HEK293 (cell line): ENCODE results near the gene HEMGN.
"Not testable (repeated sequence)": the region's sequence is repeated elsewhere in the genome, so short reads cannot be mapped to it uniquely, and the experiment has no call there.

ENCODE experiments used
- CTCF ChIA-PET: fragments of 350-600 bp; formaldehyde crosslinking; extraction: SDS; loops from one replicate; lab custom pipeline; 2021; ENCODE audit warnings: antibody characterized with exemption; lab: Yijun Ruan, JAX
- POLR2A ChIA-PET: fragments of 300-600 bp; formaldehyde crosslinking; extraction: SDS; loops from one replicate; lab custom pipeline; 2020; ENCODE audit warnings: antibody characterized with exemption, inconsistent platforms; lab: Yijun Ruan, JAX
- H3K27ac ChIP-seq: fragments of 200-500 bp; sonication (Bioruptor generic); 2 replicates; pipeline ENCODE4 v1.5.1; 2014; ENCODE audit warnings: low read depth, low read length, control low read depth, inconsistent platforms; ENCODE audit errors: extremely low read depth
- H3K36me3 ChIP-seq, 2 experiments: fragments of 200-500 bp in 1 of 2; sonication (Bioruptor generic) in 1 of 2; 1 replicate in 1 of 2; 2 replicates in 1 of 2; pipeline ENCODE4 v1.5.1; 2014 to 2017; ENCODE audit warnings: inconsistent platforms in 2 of 2, low read length in 2 of 2; ENCODE audit not compliant: control insufficient read depth in 2 of 2, insufficient read depth in 1 of 2
- H3K4me1 ChIP-seq: fragments of 200-500 bp; sonication (Bioruptor generic); 2 replicates; pipeline ENCODE4 v1.5.1; 2014; ENCODE audit warnings: mild to moderate bottlenecking, low read length, inconsistent platforms; ENCODE audit not compliant: control insufficient read depth, insufficient read depth
- H3K4me3 ChIP-seq: 2 replicates; pipeline ENCODE4 v1.5.1; 2011; ENCODE audit warnings: low read depth, mild to moderate bottlenecking, control low read depth, low read length, moderate library complexity
- H3K9me3 ChIP-seq: fragments of 200-500 bp; sonication (Bioruptor generic); 2 replicates; pipeline ENCODE4 v1.5.1; 2014; ENCODE audit warnings: low read depth, low read length, inconsistent platforms; ENCODE audit not compliant: control insufficient read depth, insufficient read depth
- SETDB1 ChIP-seq: IDR thresholded peaks from one replicate; pipeline ENCODE4 v1.6.1; 2017; ENCODE audit warnings: mild to moderate bottlenecking, low read length, moderate library complexity, mixed read lengths; ENCODE audit not compliant: insufficient read length
- TSHZ1 ChIP-seq: fragments of 450-650 bp; formaldehyde crosslinking; IDR thresholded peaks from 2 replicates; pipeline ENCODE4 v1.5.1; 2016; ENCODE audit warnings: missing biosample characterization, missing genetic modification characterization, borderline replicate concordance
- ZNF132 ChIP-seq: fragments of 450-650 bp; formaldehyde crosslinking; IDR thresholded peaks from 2 replicates; pipeline ENCODE4 v1.5.1; 2017; ENCODE audit warnings: missing biosample characterization, missing genetic modification characterization, borderline replicate concordance
- ZNF19 ChIP-seq: fragments of 450-650 bp; formaldehyde crosslinking; IDR thresholded peaks from 2 replicates; pipeline ENCODE4; 2016; ENCODE audit warnings: missing biosample characterization, missing genetic modification characterization, low read depth
- ZNF23 ChIP-seq: fragments of 450-650 bp; formaldehyde crosslinking; IDR thresholded peaks from 2 replicates; pipeline ENCODE4 v1.5.1; 2016; ENCODE audit warnings: missing biosample characterization, missing genetic modification characterization, borderline replicate concordance
- ZNF24 ChIP-seq: fragments of 450-650 bp; formaldehyde crosslinking; IDR thresholded peaks from 2 replicates; pipeline ENCODE4 v1.5.1; 2016; ENCODE audit warnings: missing biosample characterization, missing genetic modification characterization
- ZNF423 ChIP-seq: fragments of 450-650 bp; formaldehyde crosslinking; IDR thresholded peaks from 2 replicates; pipeline ENCODE4 v1.5.1; 2016; ENCODE audit warnings: missing biosample characterization, missing genetic modification characterization
- ZNF433 ChIP-seq: fragments of 450-650 bp; formaldehyde crosslinking; IDR thresholded peaks from 2 replicates; pipeline ENCODE4 v1.5.1; 2016; ENCODE audit warnings: missing biosample characterization, missing genetic modification characterization, low read depth
- ZNF48 ChIP-seq: fragments of 450-650 bp; formaldehyde crosslinking; IDR thresholded peaks from 2 replicates; pipeline ENCODE4 v1.5.1; 2016; ENCODE audit warnings: missing biosample characterization, missing genetic modification characterization
- ZNF544 ChIP-seq: fragments of 450-650 bp; formaldehyde crosslinking; IDR thresholded peaks from 2 replicates; pipeline ENCODE4 v1.5.0; 2017; ENCODE audit warnings: missing biosample characterization, missing genetic modification characterization
- ZNF560 ChIP-seq: fragments of 450-650 bp; formaldehyde crosslinking; IDR thresholded peaks from 2 replicates; pipeline ENCODE4 v1.5.1; 2017; ENCODE audit warnings: missing biosample characterization, missing genetic modification characterization, borderline replicate concordance
- ZNF561 ChIP-seq: fragments of 450-650 bp; IDR thresholded peaks from 2 replicates; pipeline ENCODE4 v1.5.1; 2018; ENCODE audit warnings: missing biosample characterization, missing genetic modification characterization, borderline replicate concordance
- ZNF585B ChIP-seq: fragments of 450-650 bp; formaldehyde crosslinking; IDR thresholded peaks from 2 replicates; pipeline ENCODE4 v1.5.1; 2016; ENCODE audit warnings: missing biosample characterization, missing genetic modification characterization
- ZNF660 ChIP-seq: fragments of 450-650 bp; IDR thresholded peaks from 2 replicates; pipeline ENCODE4 v1.5.1; 2018; ENCODE audit warnings: missing biosample characterization, mild to moderate bottlenecking, missing genetic modification characterization
- ZNF677 ChIP-seq: fragments of 450-650 bp; IDR thresholded peaks from 2 replicates; pipeline ENCODE4 v1.5.0; 2018; ENCODE audit warnings: missing biosample characterization, mild to moderate bottlenecking, missing genetic modification characterization, moderate library complexity
- ZNF747 ChIP-seq: fragments of 450-650 bp; formaldehyde crosslinking; IDR thresholded peaks from 2 replicates; pipeline ENCODE4 v1.5.1; 2016; ENCODE audit warnings: missing biosample characterization, missing genetic modification characterization
- ZNF777 ChIP-seq: fragments of 450-650 bp; formaldehyde crosslinking; IDR thresholded peaks from 2 replicates; pipeline ENCODE4 v1.5.1; 2017; ENCODE audit warnings: missing biosample characterization, missing genetic modification characterization, borderline replicate concordance
- ZSCAN30 ChIP-seq: fragments of 450-650 bp; IDR thresholded peaks from 2 replicates; pipeline ENCODE4 v1.5.1; 2018; ENCODE audit warnings: missing biosample characterization, mild to moderate bottlenecking, missing genetic modification characterization, moderate library complexity
- ZSCAN5A ChIP-seq: fragments of 450-650 bp; formaldehyde crosslinking; IDR thresholded peaks from 2 replicates; pipeline ENCODE4 v1.5.1; 2016; ENCODE audit warnings: missing biosample characterization, missing genetic modification characterization
- TF ChIP-seq, protein P1 (sequence below): fragments of 450-650 bp; formaldehyde crosslinking; IDR thresholded peaks from 2 replicates; pipeline ENCODE4 v1.5.1; 2016; ENCODE audit warnings: missing biosample characterization, missing genetic modification characterization, borderline replicate concordance

HEMGN gene

DNA sequence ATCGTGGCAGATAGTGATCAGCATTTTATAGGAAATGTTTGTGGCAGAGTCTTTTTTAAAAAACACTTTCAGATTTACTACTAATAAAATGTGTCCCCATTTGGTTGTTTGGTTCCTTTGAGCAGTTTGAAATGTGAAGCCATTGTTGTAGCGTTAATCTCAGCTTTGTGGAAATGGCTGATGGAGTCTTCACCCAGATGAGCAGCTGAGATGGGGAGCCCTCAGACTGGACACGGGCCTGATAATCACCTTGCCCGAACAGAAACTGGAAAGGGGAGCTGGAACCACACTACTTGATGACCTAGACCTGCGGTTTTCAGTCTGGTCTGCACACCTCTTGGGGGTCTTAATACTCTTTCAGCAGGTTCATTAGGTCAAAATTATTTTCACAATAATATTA is 24.6 kb upstream of the HEMGN start (continued):
- TF ChIP-seq ZNF433 (tag by site-specific recombination) (no peak), SETDB1 (no peak), ZNF747 (tag by site-specific recombination) (no peak), TSHZ1 (tag by site-specific recombination) (no peak), ZNF677 (tag by site-specific recombination) (no peak), ZNF560 (tag by site-specific recombination) (no peak)

DNA sequence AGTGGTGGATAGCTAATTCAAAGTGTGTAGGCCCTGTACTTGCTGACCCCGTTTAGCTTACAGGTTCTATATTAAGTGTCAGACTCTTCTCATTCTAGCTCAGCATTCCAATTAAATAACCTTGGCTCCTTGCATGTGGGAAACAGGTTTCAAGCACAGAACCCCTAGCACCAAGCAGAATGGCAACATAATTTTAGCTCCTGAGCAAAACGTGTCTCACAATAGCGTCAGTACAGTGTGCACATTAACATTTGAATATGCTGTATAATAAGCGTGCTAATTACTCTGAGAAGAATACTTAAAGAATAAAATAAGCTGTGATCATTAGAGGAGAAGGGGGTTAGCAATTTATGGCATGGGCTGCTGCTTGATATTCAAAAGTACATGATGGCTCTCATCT is 24.2 kb upstream of the HEMGN start:
- Histone ChIP-seq H3K36me3 (no peaks in the 10 kb centered on the region), H3K4me3 (no peak overlapping the region), H3K27ac (no peak overlapping the region), H3K9me3 (no peaks in the 10 kb centered on the region), H3K4me1 (no peaks in the 10 kb centered on the region)
- POLR2A ChIA-PET, result no interaction called here
- CTCF ChIA-PET, result interaction anchor here (0.6 to 2.1 kb wide), 2 partner anchors 38 to 575 kb away, joined by 3 to 9 read pairs; no protein-coding TSS in a partner anchor
- TF ChIP-seq ZNF777 (tag by site-specific recombination) (no peak), ZNF23 (no peak), ZNF561 (tag by site-specific recombination) (no peak), ZNF132 (tag by site-specific recombination) (no peak), ZNF24 (no peak)

DNA sequence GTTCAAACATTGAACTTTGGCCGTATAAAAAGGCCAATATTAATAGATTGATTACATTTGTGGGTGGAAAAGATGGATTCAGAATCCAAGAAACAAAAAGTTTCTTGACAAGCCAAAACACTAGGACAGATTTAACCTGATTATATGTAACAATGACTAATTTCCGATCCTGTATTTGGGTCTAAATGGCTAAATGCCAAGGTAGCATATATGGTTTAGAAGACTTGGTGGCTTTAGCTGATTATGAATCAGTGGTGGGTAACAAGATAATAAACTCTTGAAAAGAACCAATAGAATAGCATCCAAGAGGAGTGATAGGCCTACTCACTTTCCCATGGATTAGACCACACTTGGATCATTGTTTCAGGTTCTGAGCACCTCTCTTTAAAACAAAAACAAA is 23.4 kb upstream of the HEMGN start:
- CTCF ChIA-PET, result interaction anchor here (0.6 to 2.1 kb wide), 5 partner anchors 38 to 576 kb away, joined by 3 to 9 read pairs (median 3); no protein-coding TSS in a partner anchor
- Histone ChIP-seq H3K4me1 (no peaks in the 10 kb centered on the region), H3K9me3 (no peaks in the 10 kb centered on the region), H3K4me3 (no peak overlapping the region), H3K27ac (no peak overlapping the region), H3K36me3 (no peaks in the 10 kb centered on the region)
- POLR2A ChIA-PET, result no interaction called here
- TF ChIP-seq ZNF48 (tag by site-specific recombination) (no peak), ZNF19 (tag by site-specific recombination) (no peak), ZNF660 (tag by site-specific recombination) (no peak), ZNF544 (tag by site-specific recombination) (no peak), ZSCAN30 (tag by site-specific recombination) (no peak), ZSCAN5A (tag by site-specific recombination) (no peak), ZNF585B (tag by site-specific recombination) (no peak), ZNF423 (tag by site-specific recombination) (no peak)
- TF ChIP-seq, protein P1, sequence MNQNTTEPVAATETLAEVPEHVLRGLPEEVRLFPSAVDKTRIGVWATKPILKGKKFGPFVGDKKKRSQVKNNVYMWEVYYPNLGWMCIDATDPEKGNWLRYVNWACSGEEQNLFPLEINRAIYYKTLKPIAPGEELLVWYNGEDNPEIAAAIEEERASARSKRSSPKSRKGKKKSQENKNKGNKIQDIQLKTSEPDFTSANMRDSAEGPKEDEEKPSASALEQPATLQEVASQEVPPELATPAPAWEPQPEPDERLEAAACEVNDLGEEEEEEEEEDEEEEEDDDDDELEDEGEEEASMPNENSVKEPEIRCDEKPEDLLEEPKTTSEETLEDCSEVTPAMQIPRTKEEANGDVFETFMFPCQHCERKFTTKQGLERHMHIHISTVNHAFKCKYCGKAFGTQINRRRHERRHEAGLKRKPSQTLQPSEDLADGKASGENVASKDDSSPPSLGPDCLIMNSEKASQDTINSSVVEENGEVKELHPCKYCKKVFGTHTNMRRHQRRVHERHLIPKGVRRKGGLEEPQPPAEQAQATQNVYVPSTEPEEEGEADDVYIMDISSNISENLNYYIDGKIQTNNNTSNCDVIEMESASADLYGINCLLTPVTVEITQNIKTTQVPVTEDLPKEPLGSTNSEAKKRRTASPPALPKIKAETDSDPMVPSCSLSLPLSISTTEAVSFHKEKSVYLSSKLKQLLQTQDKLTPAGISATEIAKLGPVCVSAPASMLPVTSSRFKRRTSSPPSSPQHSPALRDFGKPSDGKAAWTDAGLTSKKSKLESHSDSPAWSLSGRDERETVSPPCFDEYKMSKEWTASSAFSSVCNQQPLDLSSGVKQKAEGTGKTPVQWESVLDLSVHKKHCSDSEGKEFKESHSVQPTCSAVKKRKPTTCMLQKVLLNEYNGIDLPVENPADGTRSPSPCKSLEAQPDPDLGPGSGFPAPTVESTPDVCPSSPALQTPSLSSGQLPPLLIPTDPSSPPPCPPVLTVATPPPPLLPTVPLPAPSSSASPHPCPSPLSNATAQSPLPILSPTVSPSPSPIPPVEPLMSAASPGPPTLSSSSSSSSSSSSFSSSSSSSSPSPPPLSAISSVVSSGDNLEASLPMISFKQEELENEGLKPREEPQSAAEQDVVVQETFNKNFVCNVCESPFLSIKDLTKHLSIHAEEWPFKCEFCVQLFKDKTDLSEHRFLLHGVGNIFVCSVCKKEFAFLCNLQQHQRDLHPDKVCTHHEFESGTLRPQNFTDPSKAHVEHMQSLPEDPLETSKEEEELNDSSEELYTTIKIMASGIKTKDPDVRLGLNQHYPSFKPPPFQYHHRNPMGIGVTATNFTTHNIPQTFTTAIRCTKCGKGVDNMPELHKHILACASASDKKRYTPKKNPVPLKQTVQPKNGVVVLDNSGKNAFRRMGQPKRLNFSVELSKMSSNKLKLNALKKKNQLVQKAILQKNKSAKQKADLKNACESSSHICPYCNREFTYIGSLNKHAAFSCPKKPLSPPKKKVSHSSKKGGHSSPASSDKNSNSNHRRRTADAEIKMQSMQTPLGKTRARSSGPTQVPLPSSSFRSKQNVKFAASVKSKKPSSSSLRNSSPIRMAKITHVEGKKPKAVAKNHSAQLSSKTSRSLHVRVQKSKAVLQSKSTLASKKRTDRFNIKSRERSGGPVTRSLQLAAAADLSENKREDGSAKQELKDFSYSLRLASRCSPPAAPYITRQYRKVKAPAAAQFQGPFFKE, result no peak

DNA sequence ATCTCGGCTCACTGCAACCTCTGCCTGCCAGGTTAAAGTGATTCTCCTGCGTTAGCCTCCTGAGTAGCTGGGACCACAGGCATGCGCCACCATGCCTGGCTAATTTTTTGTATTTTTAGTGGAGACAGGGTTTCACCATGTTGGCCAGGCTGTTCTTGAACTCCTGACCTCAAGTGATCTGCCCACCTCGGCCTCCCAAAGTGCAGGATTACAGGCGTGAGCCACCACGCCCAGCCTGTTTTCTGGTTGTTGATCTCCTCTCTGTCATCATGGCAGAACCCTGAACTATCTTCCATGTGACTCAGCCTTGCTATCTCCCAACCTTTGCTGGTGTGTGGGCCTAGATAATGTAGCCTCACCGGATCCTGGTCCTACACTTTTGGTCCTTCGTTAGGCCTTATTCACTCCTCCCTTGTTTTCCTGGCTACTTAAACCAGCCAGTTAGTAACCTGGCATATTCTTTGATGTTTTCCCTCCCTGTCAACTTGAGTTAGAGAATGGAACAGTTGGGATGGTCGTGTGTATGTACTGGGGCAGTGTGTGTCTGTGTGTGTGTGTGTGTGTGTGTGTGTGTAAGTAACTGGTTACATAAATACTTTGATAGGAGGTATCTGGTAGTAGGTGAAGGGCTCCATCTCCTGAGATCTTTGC is 22.8 kb upstream of the HEMGN start:
- ChIA-PET POLR2A (interaction anchor here (0.6 kb wide), 1 partner anchor 19 kb away, joined by 3 read pairs; no protein-coding TSS in a partner anchor), CTCF (interaction anchor here (1.0 to 3.2 kb wide), 4 partner anchors 9 to 59 kb away, joined by 3 to 22 read pairs (median 8); partner anchors contain the start of gene TRMO)
- H3K27ac ChIP-seq, H3K4me1 ChIP-seq, H3K36me3 ChIP-seq, H3K9me3 ChIP-seq, H3K4me3 ChIP-seq: not testable (repeated sequence)
